Endothelial cell of umbilical vein (primary cell): ENCODE results near the gene GIGYF2.

Experiments
- EZH2 ChIP-seq: IDR thresholded peaks from 2 replicates; pipeline ENCODE4 v1.6.1; 2012; ENCODE audit warnings: borderline replicate concordance, low read depth, mild to moderate bottlenecking, moderate library complexity, low read length, inconsistent platforms; ENCODE audit not compliant: severe bottlenecking
- GATA2 ChIP-seq: IDR thresholded peaks from 2 replicates; pipeline ENCODE4 v1.7.0; 2011; ENCODE audit warnings: low read depth, mild to moderate bottlenecking, moderate library complexity, mixed read lengths, low read length; ENCODE audit not compliant: insufficient read length, insufficient read depth
- MYC ChIP-seq: IDR thresholded peaks from one replicate; pipeline ENCODE4 v1.6.1; 2011; ENCODE audit warnings: mild to moderate bottlenecking, low read depth, low read length
- POLR2A ChIP-seq: IDR thresholded peaks from 2 replicates; pipeline ENCODE4 v1.6.1; 2012; ENCODE audit warnings: low read depth, mild to moderate bottlenecking, control low read depth, low read length
- POLR2AphosphoS5 ChIP-seq: IDR thresholded peaks from 2 replicates; pipeline ENCODE4 v1.6.1; 2012; ENCODE audit warnings: low read depth, mild to moderate bottlenecking, control low read depth, low read length, moderate library complexity; ENCODE audit not compliant: insufficient read depth
- TF ChIP-seq, protein P1 (sequence below), 2 donors: IDR thresholded peaks; 1 replicate in 1 of 2; 2 replicates in 1 of 2; pipeline ENCODE4 v1.5.1; 2011; ENCODE audit warnings: low read length in 2 of 2, mild to moderate bottlenecking in 2 of 2, moderate library complexity in 2 of 2, control low read depth in 1 of 2, inconsistent platforms in 1 of 2, low read depth in 1 of 2; ENCODE audit not compliant: insufficient read depth in 1 of 2; ENCODE audit errors: extremely low read depth in 1 of 2
- TF ChIP-seq, protein P2 (sequence below): IDR thresholded peaks from 2 replicates; pipeline ENCODE4 v1.6.1; 2011; ENCODE audit not compliant: insufficient read depth, insufficient read length

DNA sequence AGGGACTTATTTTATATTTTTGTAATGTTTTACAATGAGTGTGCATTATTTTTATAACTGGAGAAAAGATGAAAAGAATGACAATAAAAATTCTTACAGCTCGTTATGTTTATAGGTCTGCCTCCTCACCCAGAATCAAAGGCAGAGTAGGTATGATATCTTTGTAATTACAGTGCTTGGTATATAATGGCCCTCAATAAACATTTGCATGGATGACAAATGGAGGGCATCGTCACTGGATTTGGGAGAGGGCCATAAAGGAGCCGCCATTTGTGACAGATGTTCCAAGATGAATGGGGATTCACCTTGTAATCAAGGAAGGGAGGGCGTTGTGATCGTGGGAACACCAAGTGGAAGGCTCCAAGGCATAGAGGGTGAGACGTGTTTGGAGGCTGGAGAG lies 22.6 kb upstream of the GIGYF2 start:
- TF ChIP-seq POLR2A: no peak
- no peak for TF ChIP-seq POLR2AphosphoS5
- TF ChIP-seq, protein P1, sequence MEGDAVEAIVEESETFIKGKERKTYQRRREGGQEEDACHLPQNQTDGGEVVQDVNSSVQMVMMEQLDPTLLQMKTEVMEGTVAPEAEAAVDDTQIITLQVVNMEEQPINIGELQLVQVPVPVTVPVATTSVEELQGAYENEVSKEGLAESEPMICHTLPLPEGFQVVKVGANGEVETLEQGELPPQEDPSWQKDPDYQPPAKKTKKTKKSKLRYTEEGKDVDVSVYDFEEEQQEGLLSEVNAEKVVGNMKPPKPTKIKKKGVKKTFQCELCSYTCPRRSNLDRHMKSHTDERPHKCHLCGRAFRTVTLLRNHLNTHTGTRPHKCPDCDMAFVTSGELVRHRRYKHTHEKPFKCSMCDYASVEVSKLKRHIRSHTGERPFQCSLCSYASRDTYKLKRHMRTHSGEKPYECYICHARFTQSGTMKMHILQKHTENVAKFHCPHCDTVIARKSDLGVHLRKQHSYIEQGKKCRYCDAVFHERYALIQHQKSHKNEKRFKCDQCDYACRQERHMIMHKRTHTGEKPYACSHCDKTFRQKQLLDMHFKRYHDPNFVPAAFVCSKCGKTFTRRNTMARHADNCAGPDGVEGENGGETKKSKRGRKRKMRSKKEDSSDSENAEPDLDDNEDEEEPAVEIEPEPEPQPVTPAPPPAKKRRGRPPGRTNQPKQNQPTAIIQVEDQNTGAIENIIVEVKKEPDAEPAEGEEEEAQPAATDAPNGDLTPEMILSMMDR (IDR thresholded peaks at IDR 0.05; ENCODE audit: extremely low read depth in 1 of 2, insufficient read depth in 1 of 2, low read depth in 1 of 2, low read length in 2 of 2): no peak
- no peak for TF ChIP-seq MYC
- TF ChIP-seq EZH2: no peak
- TF ChIP-seq, protein P2, sequence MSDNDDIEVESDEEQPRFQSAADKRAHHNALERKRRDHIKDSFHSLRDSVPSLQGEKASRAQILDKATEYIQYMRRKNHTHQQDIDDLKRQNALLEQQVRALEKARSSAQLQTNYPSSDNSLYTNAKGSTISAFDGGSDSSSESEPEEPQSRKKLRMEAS: no peak
- no peak for TF ChIP-seq GATA2
